GM23338 (cell line): ENCODE data around the gene STON2. TPM values are rescaled to one million over a fixed set of nuclear protein-coding genes. Genes with fewer than 3 reads are reported as not detected.

Experiments used
- ATAC-seq: fragments of 200-7000 bp; cut with Tn5 transposase; 3 replicates; pipeline ENCODE4 v1.9.1; 2020
- DNase-seq: peaks from one replicate; pipeline ENCODE4 v3.0.0-alpha.2; 2015; ENCODE audit warnings: low spot score
- H2AFZ ChIP-seq: fragments of 200-600 bp; sonication (generic); 2 replicates; pipeline ENCODE4 v1.8.0; 2016; ENCODE audit warnings: antibody characterized with exemption, mild to moderate bottlenecking, moderate library complexity
- H3F3A ChIP-seq: fragments of 200-600 bp; sonication (generic); replicated peaks from 2 replicates; pipeline ENCODE4 v1.8.0; 2017; ENCODE audit warnings: antibody characterized with exemption, mixed run types, low read depth
- H3K27ac ChIP-seq: fragments of 200-600 bp; sonication (generic); 2 replicates; pipeline ENCODE4 v1.6.1; 2016; ENCODE audit warnings: low read depth
- H3K27me3 ChIP-seq: fragments of 200-600 bp; sonication (generic); 2 replicates; pipeline ENCODE4 v1.8.0; 2016; ENCODE audit warnings: mild to moderate bottlenecking, mixed run types, moderate library complexity; ENCODE audit not compliant: insufficient read depth
- H3K36me3 ChIP-seq: fragments of 200-600 bp; sonication (generic); 2 replicates; pipeline ENCODE4 v1.8.0; 2016; ENCODE audit warnings: mild to moderate bottlenecking; ENCODE audit not compliant: insufficient read depth
- H3K4me1 ChIP-seq: fragments of 200-600 bp; sonication (generic); 2 replicates; pipeline ENCODE4 v1.8.0; 2016; ENCODE audit warnings: mild to moderate bottlenecking, moderate library complexity; ENCODE audit not compliant: insufficient read depth
- H3K4me2 ChIP-seq: fragments of 200-600 bp; sonication (generic); 2 replicates; pipeline ENCODE4 v1.7.1; 2017; ENCODE audit warnings: mixed run types
- H3K4me3 ChIP-seq: fragments of 200-600 bp; sonication (generic); 2 replicates; pipeline ENCODE4 v1.6.1; 2016; ENCODE audit warnings: mixed run types
- H3K79me2 ChIP-seq: fragments of 200-600 bp; sonication (generic); replicated peaks from 2 replicates; pipeline ENCODE4 v1.8.0; 2017; ENCODE audit warnings: mild to moderate bottlenecking; ENCODE audit not compliant: insufficient read depth
- H3K9me2 ChIP-seq: fragments of 200-600 bp; sonication (generic); 2 replicates; pipeline ENCODE4 v1.8.0; 2017; ENCODE audit not compliant: insufficient read depth
- H4K20me1 ChIP-seq: fragments of 200-600 bp; sonication (generic); replicated peaks from 2 replicates; pipeline ENCODE4 v1.8.0; 2017; ENCODE audit warnings: mild to moderate bottlenecking; ENCODE audit not compliant: insufficient read depth
- H3K27ac Mint-ChIP-seq: 2 replicates; pipeline ENCODE4 v1.8.0; 2020; ENCODE audit warnings: inconsistent platforms, mild to moderate bottlenecking, moderate library complexity, mixed read lengths
- H3K27me3 Mint-ChIP-seq: 3 replicates; pipeline ENCODE4 v1.8.0; 2022; ENCODE audit warnings: low read depth, mild to moderate bottlenecking, moderate library complexity, mixed read lengths, inconsistent platforms; ENCODE audit not compliant: insufficient read depth, poor library complexity
- H3K36me3 Mint-ChIP-seq: 3 replicates; pipeline ENCODE4 v1.8.0; 2021; ENCODE audit warnings: low read depth, mild to moderate bottlenecking, inconsistent platforms, moderate library complexity, mixed read lengths
- H3K4me1 Mint-ChIP-seq: 3 replicates; pipeline ENCODE4 v1.8.0; 2020; ENCODE audit warnings: mild to moderate bottlenecking, inconsistent platforms, mixed read lengths
- H3K4me3 Mint-ChIP-seq: 3 replicates; pipeline ENCODE4 v1.8.0; 2021; ENCODE audit warnings: moderate library complexity, mild to moderate bottlenecking, inconsistent platforms, mixed read lengths
- H3K9me3 Mint-ChIP-seq: 3 replicates; pipeline ENCODE4 v1.8.0; 2020; ENCODE audit warnings: moderate library complexity, mild to moderate bottlenecking, inconsistent platforms, mixed read lengths
- ETS1 ChIP-seq: IDR thresholded peaks from 2 replicates; pipeline ENCODE4 v1.6.1; 2016; ENCODE audit warnings: antibody characterized with exemption
- EZH2 ChIP-seq: fragments of 200-600 bp; sonication (generic); IDR thresholded peaks from one replicate; pipeline ENCODE4 v1.8.0; 2017; ENCODE audit warnings: antibody characterized with exemption, mild to moderate bottlenecking, low read depth; ENCODE audit not compliant: unreplicated experiment
- EZH2phosphoT487 ChIP-seq: fragments of 200-600 bp; sonication (generic); IDR thresholded peaks from one replicate; pipeline ENCODE4 v1.8.1; 2018; ENCODE audit warnings: antibody characterized with exemption; ENCODE audit not compliant: unreplicated experiment
- NANOG ChIP-seq: IDR thresholded peaks from 2 replicates; pipeline ENCODE4 v1.6.1; 2016; ENCODE audit warnings: antibody characterized with exemption, borderline replicate concordance
- REST ChIP-seq: IDR thresholded peaks from one replicate; pipeline ENCODE4 v1.6.1; 2018; ENCODE audit warnings: antibody characterized with exemption; ENCODE audit not compliant: unreplicated experiment
- STAT1 ChIP-seq: IDR thresholded peaks from one replicate; pipeline ENCODE4 v1.6.1; 2016; ENCODE audit warnings: antibody characterized with exemption; ENCODE audit not compliant: unreplicated experiment
- ZNF114 ChIP-seq: fragments of 250-450 bp; sonication (Bioruptor Pico); IDR thresholded peaks from 2 replicates; pipeline ENCODE4 v1.5.0; 2020; ENCODE audit warnings: mild to moderate bottlenecking, moderate library complexity
- ZNF331 ChIP-seq: fragments of 250-450 bp; sonication (Bioruptor Pico); IDR thresholded peaks from 2 replicates; pipeline ENCODE4 v1.5.0; 2020; ENCODE audit warnings: low read depth, mild to moderate bottlenecking, moderate library complexity
- ZNF462 ChIP-seq: fragments of 250-450 bp; sonication (Bioruptor Pico); IDR thresholded peaks from 2 replicates; pipeline ENCODE4 v1.5.0; 2020; ENCODE audit warnings: mild to moderate bottlenecking, moderate library complexity
- polyA plus RNA-seq: library from polyadenylated mRNA; unstranded; fragments of >200 nt; fragmentation: Nextera tagmentation; extraction: Ambion mirVana; gene quantifications from 2 replicates; pipeline ENCODE4 v1.2.1, GENCODE V29; 2016
- total RNA-seq: library from RNA; depleted of rRNA; stranded (reverse); fragments of >200 nt; shearing (Covaris generic); gene quantifications from 2 replicates; pipeline ENCODE4 v1.2.3, GENCODE V29; 2014

Gene STON2
- total and polyA plus RNA-seq, 2 experiments from 2014 or later = 8.2 to 71.0 TPM

GRCh38 chr14:81301813-81302212 lies 98.3 kb downstream of the STON2 start (continued):
- TF ChIP-seq ZNF462 (CRISPR knock-in tag) (no peak), EZH2 (no peak)

GRCh38 chr14:81301371-81301770 lies 98.8 kb downstream of the STON2 start:
- no peaks in the 10 kb centered on the region for H3K9me3 Mint-ChIP-seq
- peaks cover 4% of the 10 kb centered on the region; the same call in 1 of the 2 replicates for H3K9me2 ChIP-seq
- H3K27me3 Mint-ChIP-seq = no peaks in the 10 kb centered on the region
- ATAC-seq = no peak
- H3K4me3 Mint-ChIP-seq = no peak overlapping the region
- H3K4me3 ChIP-seq = no peak overlapping the region
- no peaks in the 10 kb centered on the region for H3K36me3 Mint-ChIP-seq
- peaks cover 10% of the 10 kb centered on the region; the same call in 1 of the 2 replicates for H3K4me1 ChIP-seq
- no peaks in the 10 kb centered on the region for H3K27me3 ChIP-seq
- no peak overlapping the region for H3K27ac ChIP-seq
- H2AFZ ChIP-seq = no peak overlapping the region
- H4K20me1 ChIP-seq = no peaks in the 10 kb centered on the region
- H3F3A ChIP-seq = no peaks in the 10 kb centered on the region
- H3K4me1 Mint-ChIP-seq = peaks cover 21% of the 10 kb centered on the region; the same call in 2 of the 3 replicates
- no peaks in the 10 kb centered on the region for H3K36me3 ChIP-seq
- H3K79me2 ChIP-seq = peaks cover 6% of the 10 kb centered on the region; the same call in 1 of the 2 replicates
- no peak overlapping the region for H3K4me2 ChIP-seq
- no peak overlapping the region for H3K27ac Mint-ChIP-seq
- DNase-seq = no peak
- TF ChIP-seq EZH2 (no peak), ZNF114 (CRISPR knock-in tag) (no peak), REST (no peak), NANOG (no peak), ETS1 (no peak), EZH2phosphoT487 (no peak), ZNF331 (CRISPR knock-in tag) (no peak), STAT1 (no peak)
